K562 (cell line): Measurements from ENCODE around the gene TTC31. TPM values are rescaled to one million over a fixed set of nuclear protein-coding genes. Genes with fewer than 3 reads are reported as not detected.
A peak's percentile ranks its signal among the peaks of the same experiment; 100 is the strongest.

Experiments used
- ETV1 ChIP-seq: fragments of 450-650 bp; conservative IDR thresholded peaks from 2 replicates; pipeline ENCODE4 v1.6.1; 2016; ENCODE audit warnings: missing genetic modification characterization, control low read depth, low read depth, missing compliant biosample characterization
- FOSL1 ChIP-seq: fragments of 200-800 bp; sonication (Bioruptor generic); conservative IDR thresholded peaks from 2 replicates; pipeline ENCODE4 v1.6.1; 2016; ENCODE audit warnings: missing genetic modification characterization, missing compliant biosample characterization
- LEF1 ChIP-seq: fragments of 450-650 bp; IDR thresholded peaks from 2 replicates; pipeline ENCODE4 v1.6.1; 2016; ENCODE audit warnings: mild to moderate bottlenecking
- PHB2 ChIP-seq: fragments of 450-650 bp; IDR thresholded peaks from 2 replicates; pipeline ENCODE4 v1.6.1; 2017; ENCODE audit warnings: low read depth
- POLR2G ChIP-seq: fragments of 200-400 bp; formaldehyde crosslinking; IDR thresholded peaks from 2 replicates; pipeline ENCODE4 v1.6.1; 2017; ENCODE audit warnings: low read depth, mild to moderate bottlenecking, antibody characterized with exemption, low read length, moderate library complexity
- PRDM10 ChIP-seq: fragments of 450-650 bp; IDR thresholded peaks from 2 replicates; pipeline ENCODE4 v1.6.1; 2018; ENCODE audit not compliant: partially characterized antibody
- RBM14 ChIP-seq: fragments of 200-400 bp; formaldehyde crosslinking; IDR thresholded peaks from 2 replicates; pipeline ENCODE4 v1.6.1; 2018; ENCODE audit warnings: low read depth, mild to moderate bottlenecking, low read length, moderate library complexity, borderline replicate concordance; ENCODE audit not compliant: insufficient read depth
- SMARCE1 ChIP-seq: fragments of 450-650 bp; IDR thresholded peaks from 2 replicates; pipeline ENCODE4 v1.7.1; 2016; ENCODE audit warnings: mild to moderate bottlenecking
- TRIM24 ChIP-seq, 2 experiments: fragments of 450-650 bp; IDR thresholded peaks; 2 replicates each; pipeline ENCODE4 v1.6.1; 2016
- ZNF12 ChIP-seq: sonication (generic); formaldehyde crosslinking; IDR thresholded peaks from 2 replicates; pipeline ENCODE4 v1.4.0; 2020; ENCODE audit warnings: mild to moderate bottlenecking, missing genetic modification reagents
- ZNF354B ChIP-seq: fragments of 250-450 bp; sonication (Bioruptor Pico); IDR thresholded peaks from 2 replicates; pipeline ENCODE4 v1.4.0; 2020
- polyA plus RNA-seq, 8 experiments: library from polyadenylated mRNA; depleted of rRNA in 4 of 8; stranded (reverse) in 5 of 8; unstranded in 3 of 8; fragments of >200 nt; fragmentation: Nextera tagmentation in 2 of 8; fragmentation: Illumina TruSeq in 1 of 8; extraction: Ambion mirVana in 2 of 8; extraction: Trizol in 1 of 8; gene quantifications; 2 replicates each; pipeline versions ENCODE4 v1.2.1 to v1.2.3, GENCODE V29; 2011 to 2014; ENCODE audit warnings: inconsistent platforms in 1 of 8, missing spikeins in 1 of 8
- total RNA-seq, 7 experiments: library from RNA; depleted of rRNA in 6 of 7; stranded (reverse); fragments of >200 nt in 6 of 7; fragmentation: Illumina TruSeq in 2 of 7; extraction: Trizol in 2 of 7; gene quantifications; 2 replicates each; pipeline versions ENCODE4 v1.2.1 to v1.2.3, GENCODE V29; 2011 to 2021; ENCODE audit warnings: low replicate concordance in 1 of 7
- TF ChIP-seq, protein P1 (sequence below), 2 experiments: fragments of 450-650 bp; formaldehyde crosslinking in 1 of 2; IDR thresholded peaks; 2 replicates each; pipeline versions ENCODE4 v1.4.0 to v1.6.1; 2014 to 2020; ENCODE audit warnings: mild to moderate bottlenecking in 2 of 2, borderline replicate concordance in 1 of 2, low read depth in 1 of 2
- TF ChIP-seq, protein P2 (sequence below): sonication (generic); formaldehyde crosslinking; IDR thresholded peaks from 2 replicates; pipeline ENCODE4 v1.8.1; 2023; ENCODE audit warnings: mild to moderate bottlenecking, missing genetic modification reagents

The TTC31 gene
- total and polyA plus RNA-seq, 9 of the 15 experiments (the other 6 are each of a cell fraction or from before 2014, with no cell fraction given): 4.7 to 30.5 (median 15.9) TPM

GRCh38 chr2:74502720-74503505 is 20.0 kb downstream of the TTC31 start (continued):
- TF ChIP-seq PRDM10 (no peak), PHB2 (no peak), SMARCE1 (peak; percentile 76), LEF1 (peak; percentile 65), FOSL1 (tag) (peak; percentile 98), TRIM24 (IDR thresholded peaks at IDR 0.05) (no peak), ZNF12 (CRISPR knock-in tag) (peak; percentile 14), ZNF354B (no peak), POLR2G (peak; percentile 97), ETV1 (tag) (peak; percentile 80), RBM14 (0 out of 2 replicates have a peak, but pooled peaks have one; percentile 31)
- TF ChIP-seq, protein P1, sequence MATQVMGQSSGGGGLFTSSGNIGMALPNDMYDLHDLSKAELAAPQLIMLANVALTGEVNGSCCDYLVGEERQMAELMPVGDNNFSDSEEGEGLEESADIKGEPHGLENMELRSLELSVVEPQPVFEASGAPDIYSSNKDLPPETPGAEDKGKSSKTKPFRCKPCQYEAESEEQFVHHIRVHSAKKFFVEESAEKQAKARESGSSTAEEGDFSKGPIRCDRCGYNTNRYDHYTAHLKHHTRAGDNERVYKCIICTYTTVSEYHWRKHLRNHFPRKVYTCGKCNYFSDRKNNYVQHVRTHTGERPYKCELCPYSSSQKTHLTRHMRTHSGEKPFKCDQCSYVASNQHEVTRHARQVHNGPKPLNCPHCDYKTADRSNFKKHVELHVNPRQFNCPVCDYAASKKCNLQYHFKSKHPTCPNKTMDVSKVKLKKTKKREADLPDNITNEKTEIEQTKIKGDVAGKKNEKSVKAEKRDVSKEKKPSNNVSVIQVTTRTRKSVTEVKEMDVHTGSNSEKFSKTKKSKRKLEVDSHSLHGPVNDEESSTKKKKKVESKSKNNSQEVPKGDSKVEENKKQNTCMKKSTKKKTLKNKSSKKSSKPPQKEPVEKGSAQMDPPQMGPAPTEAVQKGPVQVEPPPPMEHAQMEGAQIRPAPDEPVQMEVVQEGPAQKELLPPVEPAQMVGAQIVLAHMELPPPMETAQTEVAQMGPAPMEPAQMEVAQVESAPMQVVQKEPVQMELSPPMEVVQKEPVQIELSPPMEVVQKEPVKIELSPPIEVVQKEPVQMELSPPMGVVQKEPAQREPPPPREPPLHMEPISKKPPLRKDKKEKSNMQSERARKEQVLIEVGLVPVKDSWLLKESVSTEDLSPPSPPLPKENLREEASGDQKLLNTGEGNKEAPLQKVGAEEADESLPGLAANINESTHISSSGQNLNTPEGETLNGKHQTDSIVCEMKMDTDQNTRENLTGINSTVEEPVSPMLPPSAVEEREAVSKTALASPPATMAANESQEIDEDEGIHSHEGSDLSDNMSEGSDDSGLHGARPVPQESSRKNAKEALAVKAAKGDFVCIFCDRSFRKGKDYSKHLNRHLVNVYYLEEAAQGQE (IDR thresholded peaks at IDR 0.05; ENCODE audit: borderline replicate concordance): peak; percentile 30
- TF ChIP-seq, protein P1 (CRISPR knock-in tag; IDR thresholded peaks at IDR 0.05; ENCODE audit: low read depth): no peak; the same call in none of the 2 replicates
- TF ChIP-seq, protein P2, sequence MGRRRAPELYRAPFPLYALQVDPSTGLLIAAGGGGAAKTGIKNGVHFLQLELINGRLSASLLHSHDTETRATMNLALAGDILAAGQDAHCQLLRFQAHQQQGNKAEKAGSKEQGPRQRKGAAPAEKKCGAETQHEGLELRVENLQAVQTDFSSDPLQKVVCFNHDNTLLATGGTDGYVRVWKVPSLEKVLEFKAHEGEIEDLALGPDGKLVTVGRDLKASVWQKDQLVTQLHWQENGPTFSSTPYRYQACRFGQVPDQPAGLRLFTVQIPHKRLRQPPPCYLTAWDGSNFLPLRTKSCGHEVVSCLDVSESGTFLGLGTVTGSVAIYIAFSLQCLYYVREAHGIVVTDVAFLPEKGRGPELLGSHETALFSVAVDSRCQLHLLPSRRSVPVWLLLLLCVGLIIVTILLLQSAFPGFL (CRISPR knock-in tag): no peak
